Body of pancreas (tissue), 4 donors: Measurements from ENCODE around the gene GLMN.

Experiments
- CTCF ChIP-seq, 7 experiments: fragments of 450-650 bp in 4 of 7; fragments of 200-600 bp in 3 of 7; sonication (generic) in 3 of 7; IDR thresholded peaks; one replicate each; pipeline ENCODE4 v1.5.1; 2016 to 2019; ENCODE audit warnings: antibody characterized with exemption in 7 of 7
- POLR2A ChIP-seq, 3 donors: fragments of 450-650 bp; IDR thresholded peaks; one replicate each; pipeline ENCODE4 v1.6.1; 2016; ENCODE audit warnings: antibody characterized with exemption in 3 of 3, mild to moderate bottlenecking in 2 of 3

GRCh38 chr1:92298213-92298572 lies 594 bp downstream of the GLMN start:
- TF ChIP-seq CTCF (IDR thresholded peaks at IDR 0.05) (peak in 3 of 7 experiments; percentile 1 to 22 (median 13)), POLR2A (IDR thresholded peaks at IDR 0.05) (no peak)
